Measurements from ENCODE around the gene WSB1.
A peak's percentile ranks its signal among the peaks of the same experiment; 100 is the strongest.
"Not testable (repeated sequence)": the region's sequence is repeated elsewhere in the genome, so short reads cannot be mapped to it uniquely, and the experiment has no call there.

The WSB1 gene

GRCh38 chr17:27318228-27318627 lies 24.3 kb downstream of the WSB1 start:
- DNase-seq: no peak

GRCh38 chr17:27318633-27319032 lies 24.7 kb downstream of the WSB1 start:
- DNase-seq: no peak

- no peak for DNase-seq
Measured at GRCh38 chr17:27319541-27320221, 25.8 kb downstream of the WSB1 start.

GRCh38 chr17:27320222-27320560 lies 26.3 kb downstream of the WSB1 start:
- no peak for DNase-seq

GRCh38 chr17:27321372-27321771 lies 27.5 kb downstream of the WSB1 start:
- DNase-seq: no peak

GRCh38 chr17:27322026-27322425 lies 28.1 kb downstream of the WSB1 start:
- DNase-seq: no peak

GRCh38 chr17:27322690-27323508 lies 29.0 kb downstream of the WSB1 start:
- DNase-seq: no peak

- DNase-seq: no peak
Measured at GRCh38 chr17:27323538-27324215, 29.8 kb downstream of the WSB1 start.

- DNase-seq: no peak
Measured at GRCh38 chr17:27324771-27325339, 30.9 kb downstream of the WSB1 start.

GRCh38 chr17:27326051-27326450 lies 32.1 kb downstream of the WSB1 start:
- no peak for DNase-seq

- no peak for DNase-seq
Measured at GRCh38 chr17:27326585-27326984, 32.7 kb downstream of the WSB1 start.

GRCh38 chr17:27327397-27327796 lies 33.5 kb downstream of the WSB1 start:
- no peak for DNase-seq

- DNase-seq: no peak
Measured at GRCh38 chr17:27327871-27328270, 34.0 kb downstream of the WSB1 start.

GRCh38 chr17:27328686-27329085 lies 34.8 kb downstream of the WSB1 start:
- not testable (repeated sequence) for DNase-seq

GRCh38 chr17:27329146-27329805 lies 35.4 kb downstream of the WSB1 start:
- no peak for DNase-seq

GRCh38 chr17:27332047-27332393 lies 38.1 kb downstream of the WSB1 start:
- DNase-seq: no peak

- DNase-seq: peak; percentile 95
Measured at GRCh38 chr17:27332485-27333409, 38.8 kb downstream of the WSB1 start.

- DNase-seq: peak; percentile 34
Measured at GRCh38 chr17:27333410-27333980, 39.6 kb downstream of the WSB1 start.

- no peak for DNase-seq
Measured at GRCh38 chr17:27336184-27336583, 42.3 kb downstream of the WSB1 start.

- no peak for DNase-seq
Measured at GRCh38 chr17:27338536-27338985, 44.6 kb downstream of the WSB1 start.

GRCh38 chr17:27339198-27339835 lies 45.4 kb downstream of the WSB1 start:
- no peak for DNase-seq
